Activated B cell treated with CpG ODN at 0.5 μM for 24 hours (primary cell): Measurements from ENCODE around the gene SNRPF. TPM values are rescaled to one million over a fixed set of nuclear protein-coding genes. Genes with fewer than 3 reads are reported as not detected.

ENCODE experiments used
- ATAC-seq: fragments of 200-7000 bp; cut with Tn5 transposase; one replicate; pipeline ENCODE4 v1.10.0; 2021; ENCODE audit warnings: low read depth, mild to moderate bottlenecking, moderate library complexity
- CTCF ChIA-PET: fragments of 350-600 bp; sonication (Branson Sonifier 250); formaldehyde crosslinking; loops from one replicate; lab custom pipeline; 2021; ENCODE audit warnings: antibody characterized with exemption; lab: Charles Lee
- POLR2A ChIA-PET: fragments of 350-600 bp; sonication (Branson Sonifier 250); formaldehyde crosslinking; loops from one replicate; lab custom pipeline; 2021; ENCODE audit warnings: antibody characterized with exemption; lab: Charles Lee
- DNase-seq: peaks from one replicate; pipeline ENCODE4 v3.0.0; 2022
- H3K27ac Mint-ChIP-seq: one replicate; pipeline ENCODE4 v1.8.0; 2020; ENCODE audit warnings: mixed read lengths
- H3K27me3 Mint-ChIP-seq: one replicate; pipeline ENCODE4 v1.8.0; 2021; ENCODE audit warnings: mixed read lengths
- H3K36me3 Mint-ChIP-seq: one replicate; pipeline ENCODE4 v1.8.0; 2021; ENCODE audit warnings: low read depth, mixed read lengths
- H3K4me1 Mint-ChIP-seq: one replicate; pipeline ENCODE4 v1.8.0; 2021; ENCODE audit warnings: mixed read lengths
- H3K4me3 Mint-ChIP-seq: one replicate; pipeline ENCODE4 v1.8.0; 2020; ENCODE audit warnings: mild to moderate bottlenecking, mixed read lengths
- H3K9me3 Mint-ChIP-seq: one replicate; pipeline ENCODE4 v1.8.0; 2020; ENCODE audit warnings: mixed read lengths
- intact Hi-C: fragments of 100-400 bp; cut with micrococcal nuclease; formaldehyde crosslinking; loops from one replicate; pipeline ENCODE4 v1.15.1; 2024
- total RNA-seq: library from RNA; stranded (reverse); gene quantifications from 2 replicates; pipeline ENCODE4 v1.2.3, GENCODE V29; 2022
- TF ChIP-seq, protein P1 (sequence below): fragments of 200-600 bp; IDR thresholded peaks from one replicate; pipeline ENCODE4 v1.8.0; 2022; ENCODE audit warnings: antibody characterized with exemption, mild to moderate bottlenecking

Gene SNRPF
- total RNA-seq, 1 donor from 2014 or later, result 38.2 TPM

DNA sequence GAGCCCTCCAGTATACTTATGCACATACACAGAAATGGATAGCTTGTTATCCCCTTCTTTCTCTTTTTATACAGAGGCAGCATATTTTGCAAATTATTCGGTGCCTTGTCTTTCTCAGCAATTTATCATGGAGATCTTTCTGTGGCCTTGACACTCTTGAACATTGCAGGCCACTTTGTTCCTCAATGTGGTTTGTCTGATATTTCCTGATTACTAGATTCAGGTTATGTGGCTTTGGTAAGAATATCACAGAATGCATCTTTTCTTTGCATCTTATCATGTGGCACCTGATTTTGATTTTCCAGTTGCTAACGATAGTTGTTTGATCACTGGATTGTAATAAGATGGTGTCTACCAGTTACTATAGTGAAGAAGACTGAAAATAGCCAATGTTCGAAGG, 7.1 kb upstream of the SNRPF start:
- CTCF ChIA-PET, result no interaction called here
- intact Hi-C loops, result loop anchor here (10.0 kb wide), 1 partner anchor 663 kb away; no protein-coding TSS in a partner anchor
- DNase-seq (no peak), ATAC-seq (no peak)
- Mint-ChIP-seq H3K36me3 (no peaks in the 10 kb centered on the region), H3K4me3 (no peak overlapping the region), H3K4me1 (no peaks in the 10 kb centered on the region), H3K9me3 (no peaks in the 10 kb centered on the region), H3K27ac (no peak overlapping the region), H3K27me3 (peaks cover 13% of the 10 kb centered on the region)
- POLR2A ChIA-PET, result no interaction called here
- TF ChIP-seq, protein P1, sequence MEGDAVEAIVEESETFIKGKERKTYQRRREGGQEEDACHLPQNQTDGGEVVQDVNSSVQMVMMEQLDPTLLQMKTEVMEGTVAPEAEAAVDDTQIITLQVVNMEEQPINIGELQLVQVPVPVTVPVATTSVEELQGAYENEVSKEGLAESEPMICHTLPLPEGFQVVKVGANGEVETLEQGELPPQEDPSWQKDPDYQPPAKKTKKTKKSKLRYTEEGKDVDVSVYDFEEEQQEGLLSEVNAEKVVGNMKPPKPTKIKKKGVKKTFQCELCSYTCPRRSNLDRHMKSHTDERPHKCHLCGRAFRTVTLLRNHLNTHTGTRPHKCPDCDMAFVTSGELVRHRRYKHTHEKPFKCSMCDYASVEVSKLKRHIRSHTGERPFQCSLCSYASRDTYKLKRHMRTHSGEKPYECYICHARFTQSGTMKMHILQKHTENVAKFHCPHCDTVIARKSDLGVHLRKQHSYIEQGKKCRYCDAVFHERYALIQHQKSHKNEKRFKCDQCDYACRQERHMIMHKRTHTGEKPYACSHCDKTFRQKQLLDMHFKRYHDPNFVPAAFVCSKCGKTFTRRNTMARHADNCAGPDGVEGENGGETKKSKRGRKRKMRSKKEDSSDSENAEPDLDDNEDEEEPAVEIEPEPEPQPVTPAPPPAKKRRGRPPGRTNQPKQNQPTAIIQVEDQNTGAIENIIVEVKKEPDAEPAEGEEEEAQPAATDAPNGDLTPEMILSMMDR, result no peak

DNA sequence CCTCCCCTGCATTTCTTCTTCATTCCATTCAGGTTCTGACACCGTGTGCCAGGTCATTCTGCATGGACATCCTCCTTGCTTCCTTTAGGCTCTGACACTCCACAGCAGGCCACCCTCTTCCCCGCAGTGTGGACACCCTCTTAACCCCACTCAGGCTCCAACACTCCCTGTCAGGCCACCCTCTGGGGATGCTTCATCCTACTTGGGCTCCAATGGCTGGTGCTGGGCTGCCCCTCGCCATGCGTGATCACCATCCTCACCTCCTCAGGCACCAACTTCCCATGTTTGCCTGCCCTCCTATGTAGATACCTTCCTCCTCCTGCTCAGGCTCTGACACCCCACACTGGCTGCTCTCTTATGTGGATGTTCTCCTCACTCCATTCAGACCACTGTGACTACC, 6.6 kb upstream of the SNRPF start:
- no peaks in the 10 kb centered on the region for H3K9me3 Mint-ChIP-seq
- DNase-seq (no peak), ATAC-seq (no peak)
- H3K27ac Mint-ChIP-seq, result no peak overlapping the region
- POLR2A ChIA-PET, result no interaction called here
- TF ChIP-seq, protein P1, result no peak
- intact Hi-C loops, result loop anchor here (10.0 kb wide), 1 partner anchor 663 kb away; no protein-coding TSS in a partner anchor
- no peaks in the 10 kb centered on the region for H3K36me3 Mint-ChIP-seq
- CTCF ChIA-PET, result no interaction called here
- no peaks in the 10 kb centered on the region for H3K4me1 Mint-ChIP-seq
- no peak overlapping the region for H3K4me3 Mint-ChIP-seq
- H3K27me3 Mint-ChIP-seq, result peaks cover 9% of the 10 kb centered on the region

DNA sequence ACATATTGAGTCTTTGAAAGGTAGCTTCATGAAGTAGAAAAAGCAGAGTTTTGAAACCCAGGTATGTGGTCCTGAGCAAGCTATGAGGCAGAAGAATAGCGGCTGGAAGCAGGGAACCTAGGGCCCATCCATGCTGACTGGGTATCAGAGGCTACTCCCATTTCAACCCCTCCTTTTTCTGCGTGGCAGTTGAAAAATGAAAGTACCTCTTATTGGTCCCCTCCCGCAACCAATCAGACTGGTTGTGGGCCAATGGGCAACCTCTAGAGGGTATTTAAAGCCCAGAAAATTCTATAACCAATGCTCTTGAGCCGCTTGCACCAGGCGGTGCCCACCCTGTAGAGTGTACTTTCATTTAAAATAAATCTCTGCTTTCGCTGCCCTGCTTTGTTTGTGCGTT, 1.6 kb upstream of the SNRPF start:
- TF ChIP-seq, protein P1, result no peak
- Mint-ChIP-seq H3K36me3 (peaks cover 15% of the 10 kb centered on the region), H3K9me3 (no peaks in the 10 kb centered on the region), H3K4me1 (peaks cover 8% of the 10 kb centered on the region), H3K27ac (no peak overlapping the region), H3K27me3 (peaks cover 8% of the 10 kb centered on the region), H3K4me3 (no peak overlapping the region)
- ChIA-PET CTCF (no interaction called here), POLR2A (no interaction called here)
- intact Hi-C loops, result loop anchor here (5.0 to 10.0 kb wide), 3 partner anchors 360 to 658 kb away; partner anchors contain the start of genes FGD6 and VEZT
- ATAC-seq, result no peak
- DNase-seq, result no peak

DNA sequence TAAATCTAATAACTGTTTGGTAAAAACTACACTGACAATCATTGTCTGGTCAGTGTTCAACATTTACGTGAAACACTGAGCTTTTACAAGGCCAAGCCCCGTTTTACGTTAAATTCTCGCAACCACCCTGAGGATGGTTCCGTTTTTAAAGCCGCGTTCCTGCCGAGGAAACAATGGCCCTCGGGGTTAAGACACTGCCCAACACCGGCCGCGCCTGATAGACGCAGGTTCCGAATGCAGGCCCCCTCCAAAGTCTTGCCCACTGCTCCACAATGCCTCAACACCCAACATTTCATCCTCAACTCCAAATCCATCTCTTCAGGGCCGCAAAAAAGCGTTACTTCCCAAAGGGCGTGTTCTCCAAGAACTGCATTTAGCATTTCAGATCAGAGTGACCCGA, 953 bp upstream of the SNRPF start:
- ATAC-seq, result no peak
- Mint-ChIP-seq H3K27me3 (peaks cover 8% of the 10 kb centered on the region), H3K9me3 (no peaks in the 10 kb centered on the region), H3K4me3 (no peak overlapping the region), H3K27ac (peak overlapping the region; percentile 4), H3K4me1 (peaks cover 8% of the 10 kb centered on the region), H3K36me3 (peaks cover 21% of the 10 kb centered on the region)
- TF ChIP-seq, protein P1, result no peak
- ChIA-PET CTCF (no interaction called here), POLR2A (no interaction called here)
- DNase-seq, result no peak
- intact Hi-C loops, result loop anchor here (1.0 to 10.0 kb wide), 8 partner anchors 86 to 1049 kb away; partner anchors contain the start of genes AMDHD1, FGD6, NEDD1 and VEZT

DNA sequence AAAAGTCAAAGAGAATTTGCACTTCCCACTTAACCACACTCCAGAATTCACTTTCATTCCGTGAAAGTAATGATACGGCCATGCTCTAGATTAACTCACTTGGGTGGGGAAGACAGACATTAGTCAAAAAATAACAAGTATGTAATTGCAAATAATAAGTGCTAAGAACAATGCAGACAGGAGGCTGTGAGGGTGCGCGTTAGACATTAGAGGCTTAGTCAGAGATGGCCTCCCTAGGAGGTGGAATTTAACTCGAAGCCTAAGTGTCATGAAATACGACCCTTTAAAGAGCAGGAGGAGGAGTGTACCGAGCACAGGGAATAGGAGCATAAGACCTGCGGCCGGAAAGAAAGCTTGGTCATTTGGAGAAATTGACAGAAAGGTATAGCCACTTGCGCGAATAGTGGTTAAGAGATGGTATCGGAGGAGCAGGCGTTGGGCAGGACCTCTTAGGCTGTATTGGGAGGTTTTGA, 628 bp downstream of the SNRPF start:
- intact Hi-C loops, result loop anchor here (1.0 to 10.0 kb wide), 7 partner anchors 176 to 1047 kb away; partner anchors contain the start of genes FGD6, LTA4H, NEDD1 and VEZT
- Mint-ChIP-seq H3K36me3 (peaks cover 34% of the 10 kb centered on the region), H3K27me3 (peaks cover 6% of the 10 kb centered on the region), H3K27ac (no peak overlapping the region), H3K4me3 (no peak overlapping the region), H3K9me3 (no peaks in the 10 kb centered on the region), H3K4me1 (peaks cover 12% of the 10 kb centered on the region)
- CTCF ChIA-PET, result interaction anchor here (0.7 kb wide), 1 partner anchor 657 kb away, joined by 5 read pairs; no protein-coding TSS in a partner anchor
- TF ChIP-seq, protein P1, result no peak
- no peak for ATAC-seq
- POLR2A ChIA-PET, result interaction anchor here (0.6 to 1.0 kb wide), 3 partner anchors 83 to 541 kb away, joined by 3 to 4 read pairs (median 4); partner anchors contain the start of genes AMDHD1, CCDC38 and CDK17
- no peak for DNase-seq
